ENCODE data around the gene HOOK1.

The HOOK1 gene

GRCh38 chr1:59819566-59820438, 5.1 kb downstream of the HOOK1 start:
- TF ChIP-seq CTCF (IDR thresholded peaks at IDR 0.05; ENCODE audit: insufficient read depth, low read length, poor library complexity, severe bottlenecking) (no peak), EZH2phosphoT487 (conservative IDR thresholded peaks at IDR 0.05; ENCODE audit: low read length) (no peak)
- Histone ChIP-seq H3K9ac (ENCODE audit: low read length) (no peak overlapping the region), H3K27me3 (ENCODE audit: low read length) (no peaks in the 10 kb centered on the region), H3K36me3 (ENCODE audit: low read length) (no peaks in the 10 kb centered on the region), H3K4me2 (ENCODE audit: low read depth, low read length, poor library complexity, severe bottlenecking) (no peak overlapping the region), H3F3A (ENCODE audit: insufficient read depth) (no peaks in the 10 kb centered on the region), H3K4me3 (ENCODE audit: insufficient read depth, low read length, poor library complexity, severe bottlenecking) (no peak overlapping the region), H3K9me2 (replicated peaks; ENCODE audit: insufficient read depth, low read length) (no peaks in the 10 kb centered on the region), H2AFZ (ENCODE audit: low read depth, low read length, severe bottlenecking) (no peak overlapping the region), H3K79me2 (ENCODE audit: insufficient read depth, low read length) (no peaks in the 10 kb centered on the region), H3K9me3 (ENCODE audit: insufficient read depth, low read length) (no peaks in the 10 kb centered on the region), H4K20me1 (ENCODE audit: low read depth, low read length) (no peaks in the 10 kb centered on the region), H3K27ac (ENCODE audit: low read depth, low read length) (no peak overlapping the region)

- Histone ChIP-seq H3K4me2 (ENCODE audit: low read depth, low read length, poor library complexity, severe bottlenecking) (no peak overlapping the region), H2AFZ (ENCODE audit: low read depth, low read length, severe bottlenecking) (no peak overlapping the region), H3K9me2 (replicated peaks; ENCODE audit: insufficient read depth, low read length) (no peaks in the 10 kb centered on the region), H3K79me2 (ENCODE audit: insufficient read depth, low read length) (no peaks in the 10 kb centered on the region), H3K27ac (ENCODE audit: low read depth, low read length) (no peak overlapping the region), H4K20me1 (ENCODE audit: low read depth, low read length) (no peaks in the 10 kb centered on the region), H3K9ac (ENCODE audit: low read length) (no peak overlapping the region), H3K27me3 (ENCODE audit: low read length) (no peaks in the 10 kb centered on the region), H3K36me3 (ENCODE audit: low read length) (no peaks in the 10 kb centered on the region), H3K9me3 (ENCODE audit: insufficient read depth, low read length) (no peaks in the 10 kb centered on the region), H3F3A (ENCODE audit: insufficient read depth) (no peaks in the 10 kb centered on the region), H3K4me3 (ENCODE audit: insufficient read depth, low read length, poor library complexity, severe bottlenecking) (no peak overlapping the region)
- TF ChIP-seq EZH2phosphoT487 (conservative IDR thresholded peaks at IDR 0.05; ENCODE audit: low read length) (no peak), CTCF (IDR thresholded peaks at IDR 0.05; ENCODE audit: insufficient read depth, low read length, poor library complexity, severe bottlenecking) (no peak)
Measured at GRCh38 chr1:59827055-59827643, 12.4 kb downstream of the HOOK1 start.

- H3K4me2 ChIP-seq (ENCODE audit: low read depth, low read length, poor library complexity, severe bottlenecking): no peak overlapping the region
- H3F3A ChIP-seq (ENCODE audit: insufficient read depth): no peaks in the 10 kb centered on the region
- TF ChIP-seq CTCF (IDR thresholded peaks at IDR 0.05; ENCODE audit: insufficient read depth, low read length, poor library complexity, severe bottlenecking) (no peak), EZH2phosphoT487 (conservative IDR thresholded peaks at IDR 0.05; ENCODE audit: low read length) (no peak)
- no peaks in the 10 kb centered on the region for H3K36me3 ChIP-seq (ENCODE audit: low read length)
- no peaks in the 10 kb centered on the region for H3K9me2 ChIP-seq (replicated peaks; ENCODE audit: insufficient read depth, low read length)
- H3K4me3 ChIP-seq (ENCODE audit: insufficient read depth, low read length, poor library complexity, severe bottlenecking): no peak overlapping the region
- no peak overlapping the region for H3K9ac ChIP-seq (ENCODE audit: low read length)
- no peaks in the 10 kb centered on the region for H3K27me3 ChIP-seq (ENCODE audit: low read length)
- no peaks in the 10 kb centered on the region for H3K79me2 ChIP-seq (ENCODE audit: insufficient read depth, low read length)
- H2AFZ ChIP-seq (ENCODE audit: low read depth, low read length, severe bottlenecking): no peak overlapping the region
- H4K20me1 ChIP-seq (ENCODE audit: low read depth, low read length): no peaks in the 10 kb centered on the region
- no peaks in the 10 kb centered on the region for H3K9me3 ChIP-seq (ENCODE audit: insufficient read depth, low read length)
- H3K27ac ChIP-seq (ENCODE audit: low read depth, low read length): no peak overlapping the region
Measured at GRCh38 chr1:59828160-59828559, 13.4 kb downstream of the HOOK1 start.
